ENCODE data around the gene IGF2.

The IGF2 gene

DNA sequence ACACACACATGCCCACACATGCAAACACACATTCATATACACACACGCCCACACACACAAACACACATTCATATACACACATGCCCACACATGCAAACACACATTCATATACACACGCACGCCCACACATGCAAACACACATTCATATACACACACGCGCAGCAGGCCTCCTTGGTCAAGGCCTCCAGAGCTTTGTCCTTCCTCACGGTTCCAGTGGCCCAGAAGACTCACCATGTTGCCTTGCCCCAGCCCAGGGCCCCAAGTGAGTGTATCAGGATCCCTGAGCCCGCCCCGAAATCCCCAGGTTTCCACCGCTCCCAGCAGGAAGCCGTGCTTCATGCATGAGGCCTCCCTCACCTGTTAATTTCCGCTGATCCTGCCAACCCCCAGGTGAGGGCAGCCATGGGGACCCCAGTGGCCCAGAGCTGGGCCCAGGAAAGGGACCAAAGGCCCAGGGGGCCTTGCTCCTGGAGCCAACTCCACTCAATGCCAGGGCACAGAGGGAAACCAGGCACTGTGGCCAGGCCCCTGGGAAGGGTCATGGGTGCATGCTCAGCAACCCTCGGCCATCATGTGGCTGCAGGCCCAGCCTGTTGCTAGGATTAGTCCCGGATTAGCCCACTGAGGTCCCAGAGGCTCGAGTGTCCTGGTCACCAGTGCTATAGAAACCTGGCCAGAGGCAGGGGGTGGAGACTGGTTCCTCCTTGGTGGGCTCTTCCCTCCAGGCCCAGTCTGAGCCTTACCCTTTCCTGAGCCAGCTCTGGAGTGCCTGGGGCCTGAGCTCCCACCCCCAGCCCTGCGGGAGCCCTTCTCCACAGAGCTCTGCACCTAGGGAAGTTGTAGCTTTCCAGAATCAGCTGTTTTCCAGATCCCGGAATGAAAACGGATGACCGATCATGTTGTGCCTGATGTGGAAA is 34.4 kb downstream of the IGF2 start:
- no peak for DNase-seq (ENCODE audit: low read depth in 2 of 3, low spot score in 2 of 3)

- DNase-seq (ENCODE audit: low read depth in 2 of 3, low spot score in 2 of 3) = no peak
Measured at GRCh38 chr11:2103668-2104523, 35.3 kb downstream of the IGF2 start.

DNA sequence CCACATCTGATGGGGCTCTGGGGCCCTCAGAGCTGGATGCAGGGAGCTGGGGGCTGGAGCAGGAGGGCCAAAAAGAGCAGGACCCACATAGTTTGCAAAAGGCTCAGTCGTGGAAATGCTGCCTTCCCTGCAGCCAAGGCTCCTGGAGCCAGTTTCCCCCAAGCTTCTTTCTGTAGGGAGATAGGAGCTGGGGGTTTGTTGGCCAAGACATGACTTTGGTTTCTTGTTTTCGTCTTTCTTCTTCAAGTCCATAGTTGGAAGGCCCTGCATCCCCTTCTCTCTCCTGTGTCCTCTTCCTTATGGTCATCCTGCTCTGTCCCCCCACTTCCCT is 36.3 kb downstream of the IGF2 start:
- DNase-seq (ENCODE audit: low read depth in 2 of 3, low spot score in 2 of 3) = no peak

GRCh38 chr11:2102132-2102882 is 36.9 kb downstream of the IGF2 start:
- no peak for DNase-seq (ENCODE audit: low read depth in 2 of 3, low spot score in 2 of 3)

DNA sequence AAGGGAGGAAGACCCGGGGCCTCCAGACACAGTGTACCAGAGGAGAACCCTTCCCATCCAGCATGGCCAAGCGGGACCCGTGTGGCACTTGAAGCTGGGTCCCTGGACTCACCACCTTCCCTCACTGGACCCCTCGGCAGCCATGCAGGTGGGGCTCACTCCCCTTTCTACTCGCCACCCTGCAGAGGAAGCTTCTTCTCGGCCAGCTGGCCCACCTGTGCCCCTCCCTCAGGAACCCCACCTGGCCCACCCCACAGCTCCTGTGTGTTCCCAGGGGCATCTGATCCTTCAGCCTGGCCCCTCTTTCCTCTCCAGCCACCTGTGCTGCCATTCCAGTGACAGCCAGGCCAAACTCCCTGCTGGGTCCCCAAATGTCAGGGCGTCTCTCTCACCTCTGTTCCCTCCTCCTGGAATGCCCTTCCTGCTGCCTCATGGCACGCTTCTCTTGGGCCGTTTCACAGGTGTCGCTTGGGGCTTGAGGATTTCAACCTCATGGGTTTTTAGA is 38.0 kb downstream of the IGF2 start:
- DNase-seq (ENCODE audit: low read depth in 2 of 3, low spot score in 2 of 3) = no peak

DNA sequence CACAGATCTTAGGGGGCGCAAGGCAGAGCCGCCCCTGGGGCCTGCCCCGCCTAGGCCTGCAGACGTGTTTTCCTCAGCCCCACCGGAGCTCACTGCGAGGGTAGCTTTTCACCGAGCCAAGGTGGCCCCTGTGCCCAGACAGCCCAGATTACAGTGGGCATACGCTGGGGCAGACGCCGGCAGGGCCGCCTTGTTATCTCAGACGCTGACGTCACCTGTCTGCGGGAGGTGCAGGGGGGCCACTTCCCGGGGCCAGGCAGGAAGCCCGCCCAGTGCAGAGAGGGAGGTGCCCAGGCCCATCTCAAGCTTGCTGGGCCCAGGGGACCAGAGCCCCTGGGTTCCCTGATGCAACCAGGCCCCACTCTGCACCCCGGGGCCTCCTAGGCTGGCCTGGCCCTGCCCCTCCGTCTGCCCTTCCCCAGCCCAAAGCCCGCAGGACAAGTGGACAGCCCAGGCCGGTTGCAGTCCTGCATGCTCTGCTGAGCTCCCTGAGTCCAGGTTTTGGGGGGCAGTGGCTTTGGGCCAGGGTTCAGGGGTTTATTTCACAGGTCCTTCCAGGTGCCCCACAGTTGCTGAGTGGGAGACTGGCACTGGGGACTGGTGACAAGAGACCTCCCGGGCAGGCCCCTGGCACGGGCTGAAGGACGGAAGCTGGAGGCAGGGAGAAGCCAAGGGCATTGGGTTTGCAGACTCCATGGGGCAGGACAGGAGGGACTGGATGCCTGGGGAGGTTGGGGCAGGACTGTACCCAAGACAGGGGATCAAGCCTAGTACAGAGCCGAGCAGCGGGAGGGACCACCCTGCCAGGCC is 38.6 kb downstream of the IGF2 start:
- DNase-seq (ENCODE audit: low read depth in 2 of 3, low spot score in 2 of 3) = no peak

DNA sequence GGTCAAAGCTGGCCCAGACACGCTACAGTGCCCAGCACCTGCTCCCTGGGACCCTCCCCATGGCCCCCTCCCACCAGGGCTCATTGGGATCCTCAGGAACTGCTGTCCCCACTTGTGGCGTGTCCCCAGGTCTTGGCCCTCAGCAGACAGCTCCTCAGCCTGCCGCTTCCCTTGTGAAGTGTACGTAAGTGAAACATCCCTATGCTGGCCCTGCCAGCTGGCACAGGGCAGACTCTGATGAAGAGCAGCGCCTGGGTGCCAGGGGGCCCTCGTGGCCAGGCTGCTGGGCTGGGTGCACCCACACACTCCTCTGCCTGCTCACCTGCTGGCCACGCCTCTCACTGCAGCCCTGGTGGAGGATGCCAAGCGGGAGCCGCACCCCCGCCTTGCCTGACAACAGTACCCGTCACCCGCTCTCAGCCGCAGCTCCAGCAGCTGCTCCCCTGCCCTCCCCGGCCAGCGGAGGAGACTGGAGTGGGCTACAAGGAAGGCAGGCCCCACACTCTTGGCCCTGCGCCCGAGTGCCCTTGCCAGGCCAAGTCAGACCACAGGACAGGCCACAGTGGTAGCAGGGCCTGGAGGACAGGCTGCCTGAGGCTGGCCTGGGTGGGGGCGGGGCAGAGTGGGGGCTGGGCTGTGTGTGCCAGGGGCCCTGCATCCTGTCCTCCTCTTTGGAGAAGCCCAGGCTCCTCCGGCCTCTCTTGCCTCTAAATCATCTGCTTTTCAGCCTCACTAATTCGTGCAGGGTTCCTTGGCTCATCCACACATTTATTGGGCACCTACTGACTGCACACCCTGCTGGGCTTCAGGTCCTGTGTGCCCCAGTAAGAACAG is 39.5 kb downstream of the IGF2 start:
- DNase-seq (ENCODE audit: low read depth in 2 of 3, low spot score in 2 of 3) = no peak

DNA sequence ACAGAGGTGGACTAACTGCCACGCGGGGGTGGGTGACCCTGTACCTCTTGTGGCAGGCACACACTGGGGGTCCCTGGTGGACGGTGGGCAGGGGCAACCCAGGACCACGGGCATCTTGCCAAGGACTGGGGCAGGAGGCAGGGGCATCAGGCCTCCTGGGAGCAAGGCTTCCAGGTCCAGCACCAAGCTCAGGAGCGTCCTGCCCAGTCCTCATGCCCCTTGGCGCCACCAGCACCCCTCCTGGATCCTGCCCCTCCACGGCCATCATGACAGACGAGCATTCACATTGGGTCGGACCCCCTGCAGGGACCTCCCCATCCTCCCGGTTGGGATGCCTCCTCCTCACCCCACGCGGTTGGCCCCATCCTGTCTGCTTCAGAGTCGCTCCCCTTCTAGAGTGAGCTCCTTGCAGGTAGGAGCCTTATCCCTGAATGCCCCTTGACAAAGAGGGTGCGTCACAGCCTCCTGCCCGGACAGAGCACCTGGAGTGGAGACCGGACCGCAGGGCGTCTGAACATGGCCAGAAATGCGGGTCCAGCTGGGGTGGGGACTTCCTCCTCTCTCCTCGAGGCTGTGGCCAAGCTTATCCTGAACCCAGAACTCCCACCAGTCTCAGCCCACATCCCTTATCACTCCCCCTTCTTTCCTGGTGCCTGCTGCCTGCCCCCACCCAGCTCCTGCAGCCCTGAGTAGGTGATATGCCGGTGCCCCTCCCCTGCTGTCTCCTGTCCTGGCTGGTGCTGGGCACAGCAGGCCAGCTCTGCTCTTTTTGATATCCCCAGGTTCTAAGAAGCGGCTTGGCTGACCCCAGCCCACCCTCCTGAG is 40.3 kb downstream of the IGF2 start:
- DNase-seq (ENCODE audit: low read depth in 2 of 3, low spot score in 2 of 3) = no peak

DNA sequence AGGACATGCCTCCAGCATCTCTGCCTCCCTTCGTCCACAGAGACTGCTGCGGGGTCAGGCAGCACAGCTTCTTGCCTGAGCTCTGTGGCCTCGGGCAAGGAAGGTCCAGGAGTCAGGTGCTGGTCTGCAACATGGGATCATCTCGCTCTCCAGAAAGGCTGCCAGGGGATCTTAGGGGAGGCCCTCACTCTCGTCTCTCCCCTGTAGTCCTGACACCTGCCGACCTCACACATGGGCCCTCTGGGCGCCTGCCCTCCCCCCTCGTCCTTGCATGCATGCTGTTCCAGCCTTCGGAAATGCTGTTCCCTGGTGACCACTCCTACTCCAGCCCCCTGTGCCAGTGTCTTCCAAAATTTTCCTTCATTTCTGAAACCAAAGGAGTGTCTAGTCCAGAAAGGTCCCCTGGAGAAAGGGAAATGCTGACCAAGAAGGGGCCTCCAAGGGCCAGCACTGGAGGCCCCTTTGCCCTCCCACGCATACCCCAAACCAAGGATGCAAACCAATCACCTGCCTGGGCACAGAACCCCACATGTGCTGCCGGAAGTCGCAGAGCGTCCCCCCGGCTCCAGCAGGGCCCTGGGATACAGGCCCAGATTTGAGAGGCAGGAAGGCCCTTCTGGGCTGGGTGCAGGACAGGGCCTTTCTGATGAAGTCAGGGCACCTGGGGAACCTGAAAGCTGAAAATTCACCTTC is 41.0 kb downstream of the IGF2 start:
- DNase-seq (ENCODE audit: low read depth in 2 of 3, low spot score in 2 of 3) = no peak

GRCh38 chr11:2097356-2097997 is 41.7 kb downstream of the IGF2 start:
- no peak for DNase-seq (ENCODE audit: low read depth in 2 of 3, low spot score in 2 of 3)

GRCh38 chr11:2096919-2097301 is 42.3 kb downstream of the IGF2 start:
- no peak for DNase-seq (ENCODE audit: low read depth in 2 of 3, low spot score in 2 of 3)

- no peak for DNase-seq (ENCODE audit: low read depth in 2 of 3, low spot score in 2 of 3)
Measured at GRCh38 chr11:2096011-2096918, 42.9 kb downstream of the IGF2 start.

GRCh38 chr11:2095542-2095941 is 43.6 kb downstream of the IGF2 start:
- no peak for DNase-seq (ENCODE audit: low read depth in 2 of 3, low spot score in 2 of 3)

- DNase-seq (ENCODE audit: low read depth in 2 of 3, low spot score in 2 of 3) = no peak
Measured at GRCh38 chr11:2095198-2095520, 44.0 kb downstream of the IGF2 start.

- no peak for DNase-seq (ENCODE audit: low read depth in 2 of 3, low spot score in 2 of 3)
Measured at GRCh38 chr11:2094354-2095197, 44.6 kb downstream of the IGF2 start.
